Right atrium auricular region (tissue), 2 donors: Measurements from ENCODE around the gene PRRC2B. TPM values are rescaled to one million over a fixed set of nuclear protein-coding genes. Genes with fewer than 3 reads are reported as not detected.

Source experiments
- DNase-seq: peaks from one replicate; pipeline ENCODE4 v3.0.0-alpha.2; 2019; ENCODE audit warnings: low spot score
- H3K27ac ChIP-seq, 2 donors: fragments of 200-600 bp; sonication (generic); 1 replicate in 1 of 2; 2 replicates in 1 of 2; pipeline ENCODE4 v1.5.1; 2016 to 2019
- H3K27me3 ChIP-seq, 2 donors: fragments of 200-600 bp; sonication (generic); one replicate each; pipeline versions ENCODE4 v1.5.1 to v1.6.0; 2017 to 2019
- H3K36me3 ChIP-seq: fragments of 200-600 bp; sonication (generic); one replicate; pipeline ENCODE4 v1.5.1; 2016
- H3K4me1 ChIP-seq, 2 donors: fragments of 200-600 bp; sonication (generic); one replicate each; pipeline versions ENCODE4 v1.5.1 to v1.6.0; 2017 to 2019
- H3K4me3 ChIP-seq, 2 donors: fragments of 200-600 bp; sonication (generic); 1 replicate in 1 of 2; 2 replicates in 1 of 2; pipeline ENCODE4 v1.5.1; 2017 to 2019; ENCODE audit warnings: mild to moderate bottlenecking in 1 of 2, moderate library complexity in 1 of 2
- H3K9me3 ChIP-seq, 2 donors: fragments of 200-600 bp; sonication (generic); one replicate each; pipeline ENCODE4 v1.5.1; 2019
- CTCF ChIP-seq, 2 donors: fragments of 200-600 bp; sonication (generic); IDR thresholded peaks; one replicate each; pipeline ENCODE4 v1.5.1; 2019; ENCODE audit warnings: antibody characterized with exemption in 2 of 2
- total RNA-seq, 2 donors: library from RNA; depleted of rRNA; stranded (reverse); fragments of >200 nt; gene quantifications; one replicate each; pipeline ENCODE4 v1.1.0, GENCODE V29; 2016

PRRC2B gene
- total RNA-seq, 2 donors from 2014 or later = 76.7 to 120 TPM

GRCh38 chr9:131517761-131518190, 123.9 kb downstream of the PRRC2B start:
- TF ChIP-seq CTCF (IDR thresholded peaks at IDR 0.05) = no peak
- H3K36me3 ChIP-seq = peaks cover 77% of the 10 kb centered on the region
- H3K4me3 ChIP-seq = no peak overlapping the region
- H3K27me3 ChIP-seq = no peaks in the 10 kb centered on the region
- DNase-seq = no peak
- H3K27ac ChIP-seq = peak overlapping the region; percentile 54 to 64
- no peaks in the 10 kb centered on the region for H3K9me3 ChIP-seq
- H3K4me1 ChIP-seq = peaks cover 0 to 17% of the 10 kb centered on the region in 2 donors

GRCh38 chr9:131518553-131518952, 124.7 kb downstream of the PRRC2B start:
- Histone ChIP-seq H3K4me3 (no peak overlapping the region), H3K27me3 (no peaks in the 10 kb centered on the region), H3K9me3 (no peaks in the 10 kb centered on the region), H3K4me1 (peaks cover 0 to 17% of the 10 kb centered on the region in 2 donors), H3K36me3 (peaks cover 77% of the 10 kb centered on the region), H3K27ac (peak overlapping the region in 1 of 2 donors; percentile 64)
- no peak for DNase-seq
- no peak for TF ChIP-seq CTCF (IDR thresholded peaks at IDR 0.05)

- no peak for TF ChIP-seq CTCF (IDR thresholded peaks at IDR 0.05)
- Histone ChIP-seq H3K4me3 (no peak overlapping the region), H3K4me1 (peaks cover 0 to 17% of the 10 kb centered on the region in 2 donors), H3K36me3 (peaks cover 81% of the 10 kb centered on the region), H3K9me3 (no peaks in the 10 kb centered on the region), H3K27ac (no peak overlapping the region), H3K27me3 (no peaks in the 10 kb centered on the region)
- DNase-seq = no peak
Observed at GRCh38 chr9:131520503-131520902, 126.6 kb downstream of the PRRC2B start.

DNA sequence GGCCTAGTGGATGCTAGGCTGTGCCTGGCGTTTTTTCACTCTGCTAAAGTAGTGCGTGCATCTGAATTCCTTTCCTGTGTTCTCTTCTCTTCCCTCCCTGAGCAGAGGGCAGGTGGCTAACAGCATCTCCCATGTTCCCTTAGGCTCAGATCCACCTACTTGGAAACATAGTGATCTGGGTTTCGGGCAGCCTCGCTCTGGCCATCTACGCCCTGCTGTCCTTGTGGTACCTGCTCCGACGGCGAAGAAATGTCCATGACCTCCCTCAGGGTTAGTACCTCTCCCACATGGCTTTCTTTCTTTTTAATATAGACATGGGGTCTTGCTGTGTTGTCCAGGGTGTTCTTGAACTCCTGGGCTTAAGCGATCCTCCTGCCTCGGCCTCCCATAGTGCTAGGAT, 127.3 kb downstream of the PRRC2B start:
- peaks cover 0 to 21% of the 10 kb centered on the region in 2 donors for H3K4me1 ChIP-seq
- no peak for DNase-seq

GRCh38 chr9:131521822-131522221, 127.9 kb downstream of the PRRC2B start:
- Histone ChIP-seq H3K4me3 (no peak overlapping the region), H3K9me3 (no peaks in the 10 kb centered on the region), H3K27me3 (no peaks in the 10 kb centered on the region), H3K4me1 (peaks cover 0 to 21% of the 10 kb centered on the region in 2 donors), H3K27ac (no peak overlapping the region), H3K36me3 (peaks cover 81% of the 10 kb centered on the region)
- DNase-seq = no peak
- no peak for TF ChIP-seq CTCF (IDR thresholded peaks at IDR 0.05)

More for the DNA sequence above, 127.3 kb downstream of the PRRC2B start:
- no peaks in the 10 kb centered on the region for H3K27me3 ChIP-seq
- no peaks in the 10 kb centered on the region for H3K9me3 ChIP-seq
- no peak overlapping the region for H3K27ac ChIP-seq
- no peak overlapping the region for H3K4me3 ChIP-seq
- no peak for TF ChIP-seq CTCF (IDR thresholded peaks at IDR 0.05)
- peaks cover 83% of the 10 kb centered on the region for H3K36me3 ChIP-seq
